Peyer's patch (tissue), 4 donors: ENCODE measurements around the gene MAP3K10.

Source experiments
- CTCF ChIP-seq, 6 experiments: fragments of 450-650 bp in 4 of 6; fragments of 200-600 bp in 2 of 6; sonication (generic) in 1 of 6; IDR thresholded peaks; one replicate each; pipeline ENCODE4 v1.5.1; 2017 to 2019; ENCODE audit warnings: antibody characterized with exemption in 6 of 6, mild to moderate bottlenecking in 3 of 6, moderate library complexity in 1 of 6
- POLR2A ChIP-seq, 2 donors: fragments of 450-650 bp; IDR thresholded peaks; one replicate each; pipeline ENCODE4 v1.5.1; 2017; ENCODE audit warnings: antibody characterized with exemption in 2 of 2, mild to moderate bottlenecking in 2 of 2, moderate library complexity in 2 of 2

DNA sequence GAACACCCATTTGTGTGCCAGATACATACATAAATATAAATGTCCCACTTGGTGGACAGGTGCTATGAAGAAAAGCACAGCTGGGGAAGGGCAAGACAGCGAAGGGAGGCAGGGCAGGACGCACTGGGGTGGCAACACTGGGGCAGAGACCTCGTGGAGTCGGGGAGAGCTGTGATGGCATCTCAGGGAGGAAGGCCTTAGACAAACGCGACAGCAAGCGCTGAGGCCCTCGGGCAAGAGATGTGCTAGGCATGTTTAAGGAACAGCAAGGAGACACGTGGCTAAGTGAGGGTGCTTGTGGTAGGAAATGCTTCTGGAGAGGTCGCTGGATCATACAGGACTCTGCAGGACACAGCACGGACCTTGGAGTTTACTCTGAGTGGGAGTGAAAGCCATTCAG lies 58.6 kb downstream of the MAP3K10 start:
- no peak for TF ChIP-seq CTCF (IDR thresholded peaks at IDR 0.05)
- TF ChIP-seq POLR2A (IDR thresholded peaks at IDR 0.05): no peak
